Upper lobe of right lung (tissue), 1 donor: Measurements from ENCODE around the gene FXYD6. TPM values are rescaled to one million over a fixed set of nuclear protein-coding genes. Genes with fewer than 3 reads are reported as not detected.
"Not testable (repeated sequence)": the region's sequence is repeated elsewhere in the genome, so short reads cannot be mapped to it uniquely, and the experiment has no call there.

Experiments used
- ATAC-seq: fragments of 200-7000 bp; cut with Tn5 transposase; one replicate; pipeline ENCODE4 v1.9.1; 2020; ENCODE audit warnings: mild to moderate bottlenecking, moderate library complexity
- DNase-seq: peaks from one replicate; pipeline ENCODE4 v3.0.0-alpha.2; 2020
- H3K27ac ChIP-seq: fragments of 200-600 bp; one replicate; pipeline ENCODE4 v1.8.0; 2022
- H3K27me3 ChIP-seq: fragments of 200-600 bp; one replicate; pipeline ENCODE4 v1.8.0; 2022; ENCODE audit warnings: mild to moderate bottlenecking
- H3K36me3 ChIP-seq: fragments of 200-600 bp; one replicate; pipeline ENCODE4 v1.8.0; 2022
- H3K4me1 ChIP-seq: fragments of 200-600 bp; one replicate; pipeline ENCODE4 v1.8.0; 2022
- H3K4me3 ChIP-seq: fragments of 200-600 bp; one replicate; pipeline ENCODE4 v1.8.0; 2022; ENCODE audit warnings: mild to moderate bottlenecking
- H3K9me3 ChIP-seq: fragments of 200-600 bp; one replicate; pipeline ENCODE4 v1.8.0; 2022
- CTCF ChIP-seq: fragments of 200-600 bp; IDR thresholded peaks from one replicate; pipeline ENCODE4 v1.8.0; 2022; ENCODE audit warnings: antibody characterized with exemption
- intact Hi-C: fragments of 100-400 bp; cut with DNase I; formaldehyde crosslinking; loops from one replicate; pipeline ENCODE4 v1.11.0; 2022
- total RNA-seq: library from RNA; stranded (reverse); fragmentation: NEBNext Ultra II Directional; extraction: Animal tissue kit (Norgen Biotek cat#: 25700); gene quantifications from one replicate; pipeline ENCODE4 v1.2.1, GENCODE V29; 2021
- donor health status: DM: no; HTN: yes; CAD: no; lungs with severe emphysema.

FXYD6 gene
- total RNA-seq, 1 donor from 2014 or later, result 59.0 TPM

GRCh38 chr11:117815262-117815803 is 61.1 kb downstream of the FXYD6 start:
- no peak for TF ChIP-seq CTCF
- H3K9me3 ChIP-seq, result no peaks in the 10 kb centered on the region
- no peak overlapping the region for H3K4me3 ChIP-seq
- H3K27ac ChIP-seq, result peak overlapping the region; percentile 71
- DNase-seq, result no peak
- H3K4me1 ChIP-seq, result peaks cover 43% of the 10 kb centered on the region
- no peaks in the 10 kb centered on the region for H3K27me3 ChIP-seq
- intact Hi-C loops, result no loop called here
- peak; percentile 79 for ATAC-seq
- no peaks in the 10 kb centered on the region for H3K36me3 ChIP-seq

DNA sequence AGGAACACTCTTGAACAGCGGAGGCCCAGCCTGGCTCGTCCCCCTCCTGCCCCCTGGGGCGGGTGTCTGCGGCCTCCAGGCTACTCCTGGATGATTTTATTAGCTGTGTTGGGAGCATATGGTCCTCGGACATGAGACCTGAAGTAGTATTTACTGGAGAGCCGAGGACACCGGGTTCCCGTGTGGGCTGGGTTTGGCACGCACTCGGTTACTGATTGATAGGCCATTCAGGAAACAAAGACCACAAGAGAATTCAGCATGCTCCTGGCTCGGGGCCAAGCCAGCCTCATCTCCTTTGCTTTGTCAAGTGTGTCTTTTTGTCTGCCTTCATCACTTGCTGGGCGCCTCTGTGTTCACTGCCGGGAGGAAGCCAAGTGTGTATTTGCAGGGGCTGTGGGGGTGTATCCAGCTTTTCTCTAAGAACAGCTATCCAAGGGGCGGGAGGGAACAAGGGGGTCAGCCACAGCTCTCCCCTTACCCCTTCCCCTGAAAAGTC is 61.6 kb downstream of the FXYD6 start:
- TF ChIP-seq CTCF, result no peak
- Histone ChIP-seq H3K27me3 (no peaks in the 10 kb centered on the region), H3K4me3 (no peak overlapping the region), H3K4me1 (peaks cover 43% of the 10 kb centered on the region), H3K36me3 (no peaks in the 10 kb centered on the region), H3K9me3 (no peaks in the 10 kb centered on the region), H3K27ac (peak overlapping the region; percentile 71)
- DNase-seq, result peak; percentile 79
- intact Hi-C loops, result no loop called here
- ATAC-seq, result peak; percentile 2

GRCh38 chr11:117814204-117814765 is 62.2 kb downstream of the FXYD6 start:
- H3K27ac ChIP-seq, result peak overlapping the region; percentile 30
- peaks cover 43% of the 10 kb centered on the region for H3K4me1 ChIP-seq
- intact Hi-C loops, result no loop called here
- no peak for DNase-seq
- ATAC-seq, result no peak
- H3K27me3 ChIP-seq, result no peaks in the 10 kb centered on the region
- no peak overlapping the region for H3K4me3 ChIP-seq
- TF ChIP-seq CTCF, result no peak
- no peaks in the 10 kb centered on the region for H3K36me3 ChIP-seq
- no peaks in the 10 kb centered on the region for H3K9me3 ChIP-seq

GRCh38 chr11:117810056-117810451 is 66.4 kb downstream of the FXYD6 start:
- H3K36me3 ChIP-seq, intact Hi-C loops, ATAC-seq, DNase-seq, H3K27ac ChIP-seq, H3K4me3 ChIP-seq, H3K27me3 ChIP-seq, H3K9me3 ChIP-seq: not testable (repeated sequence)
- peaks cover 20% of the 10 kb centered on the region for H3K4me1 ChIP-seq

DNA sequence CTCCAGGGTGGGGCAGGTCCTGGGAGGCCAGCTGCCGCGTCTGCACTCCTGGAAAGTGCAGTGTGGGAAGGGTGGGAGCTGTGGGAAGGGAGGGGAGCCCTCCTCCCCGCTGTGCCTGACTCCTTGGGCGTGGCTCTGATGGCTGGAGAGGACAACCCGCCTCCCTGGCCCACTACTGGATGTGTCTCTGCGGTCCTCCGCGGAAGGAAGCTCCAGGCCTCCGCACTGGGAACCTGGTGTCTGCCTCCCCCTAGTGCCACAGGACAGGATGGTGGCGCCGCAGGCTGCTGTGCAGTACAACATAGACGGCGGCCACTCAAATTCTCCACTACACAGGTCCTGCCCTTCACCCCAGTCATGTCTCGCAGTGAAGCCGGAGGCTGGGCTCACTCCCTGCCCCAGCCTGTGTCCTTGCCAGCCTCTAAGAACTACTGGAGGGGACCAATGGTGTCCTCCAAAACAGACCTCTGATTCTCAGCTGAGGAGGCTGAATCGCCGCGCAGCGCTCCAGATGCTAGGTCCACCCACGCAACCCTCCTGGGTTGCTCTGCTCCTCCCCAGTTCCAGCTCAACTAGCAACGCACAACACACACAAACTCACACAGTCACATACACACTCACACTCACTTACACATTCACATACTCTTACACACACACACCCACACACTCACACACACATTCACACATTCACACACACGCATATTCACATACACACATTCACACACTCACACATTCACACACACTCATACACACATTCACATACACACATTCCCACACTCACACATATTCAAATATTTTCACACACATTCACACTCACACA is 67.0 kb downstream of the FXYD6 start:
- no peak overlapping the region for H3K4me3 ChIP-seq
- H3K27me3 ChIP-seq, result no peaks in the 10 kb centered on the region
- DNase-seq, result peak; percentile 78
- H3K36me3 ChIP-seq, result no peaks in the 10 kb centered on the region
- intact Hi-C loops, result loop anchor here (10.0 kb wide), 1 partner anchor 385 kb away; no protein-coding TSS in a partner anchor
- no peak overlapping the region for H3K27ac ChIP-seq
- no peaks in the 10 kb centered on the region for H3K9me3 ChIP-seq
- ATAC-seq, result peak; percentile 92
- TF ChIP-seq CTCF, result peak; percentile 48
- peaks cover 14% of the 10 kb centered on the region for H3K4me1 ChIP-seq

- Histone ChIP-seq H3K4me3 (no peak overlapping the region), H3K27me3 (no peaks in the 10 kb centered on the region), H3K4me1 (peaks cover 11% of the 10 kb centered on the region), H3K36me3 (no peaks in the 10 kb centered on the region), H3K27ac (no peak overlapping the region), H3K9me3 (no peaks in the 10 kb centered on the region)
- intact Hi-C loops, result loop anchor here (10.0 kb wide), 1 partner anchor 384 kb away; no protein-coding TSS in a partner anchor
- TF ChIP-seq CTCF, result no peak
- DNase-seq (no peak), ATAC-seq (no peak)
These were observed 67.7 kb downstream of the FXYD6 start for GRCh38 chr11:117808784-117809183.
